Suprapubic skin (tissue), 4 donors: ENCODE results near the gene CYP4F2. TPM values are rescaled to one million over a fixed set of nuclear protein-coding genes. Genes with fewer than 3 reads are reported as not detected.

ENCODE experiments used
- DNase-seq, 2 donors: peaks; one replicate each; pipeline ENCODE4 v3.0.0-alpha.2; 2019; ENCODE audit warnings: low spot score in 2 of 2
- H3K27ac ChIP-seq: fragments of 200-600 bp; sonication (generic); one replicate; pipeline ENCODE4 v1.5.1; 2019
- H3K27me3 ChIP-seq: fragments of 200-600 bp; sonication (generic); one replicate; pipeline ENCODE4 v1.5.1; 2019
- H3K36me3 ChIP-seq: fragments of 200-600 bp; sonication (generic); one replicate; pipeline ENCODE4 v1.5.1; 2019
- H3K4me1 ChIP-seq: fragments of 200-600 bp; sonication (generic); one replicate; pipeline ENCODE4 v1.5.1; 2019
- H3K4me3 ChIP-seq: fragments of 200-600 bp; sonication (generic); one replicate; pipeline ENCODE4 v1.5.1; 2019; ENCODE audit warnings: mild to moderate bottlenecking
- H3K9me3 ChIP-seq: fragments of 200-600 bp; sonication (generic); one replicate; pipeline ENCODE4 v1.5.1; 2019
- EP300 ChIP-seq: sonication (generic); formaldehyde crosslinking; IDR thresholded peaks from one replicate; pipeline ENCODE4 v1.6.1; 2017; ENCODE audit warnings: antibody characterized with exemption
- POLR2A ChIP-seq, 2 donors: fragments of 450-650 bp; IDR thresholded peaks; one replicate each; pipeline ENCODE4 v1.6.1; 2017; ENCODE audit warnings: antibody characterized with exemption in 2 of 2, mild to moderate bottlenecking in 2 of 2, moderate library complexity in 2 of 2
- POLR2AphosphoS5 ChIP-seq, 3 donors: sonication (generic); formaldehyde crosslinking; IDR thresholded peaks; one replicate each; pipeline ENCODE4 v1.6.1; 2017; ENCODE audit warnings: antibody characterized with exemption in 3 of 3
- WGBS: methylation state at CpG from one replicate; pipeline ENCODE4 v1.1.5; 2018; 5-methylcytosine and 5-hydroxymethylcytosine counted together
- total RNA-seq, 4 donors: library from RNA; depleted of rRNA; stranded (reverse); fragments of >200 nt; gene quantifications; one replicate each; pipeline ENCODE4 v1.1.0, GENCODE V29; 2016
- TF ChIP-seq, protein P1 (sequence below), 2 donors: fragments of 200-600 bp in 1 of 2; fragments of 450-650 bp in 1 of 2; sonication (generic) in 1 of 2; IDR thresholded peaks; one replicate each; pipeline ENCODE4 v1.5.1; 2016 to 2019; ENCODE audit warnings: antibody characterized with exemption in 2 of 2, mild to moderate bottlenecking in 1 of 2, moderate library complexity in 1 of 2

Gene CYP4F2
- total RNA-seq, 4 donors from 2014 or later: 1.2 to 13.7 (median 3.3) TPM

DNA sequence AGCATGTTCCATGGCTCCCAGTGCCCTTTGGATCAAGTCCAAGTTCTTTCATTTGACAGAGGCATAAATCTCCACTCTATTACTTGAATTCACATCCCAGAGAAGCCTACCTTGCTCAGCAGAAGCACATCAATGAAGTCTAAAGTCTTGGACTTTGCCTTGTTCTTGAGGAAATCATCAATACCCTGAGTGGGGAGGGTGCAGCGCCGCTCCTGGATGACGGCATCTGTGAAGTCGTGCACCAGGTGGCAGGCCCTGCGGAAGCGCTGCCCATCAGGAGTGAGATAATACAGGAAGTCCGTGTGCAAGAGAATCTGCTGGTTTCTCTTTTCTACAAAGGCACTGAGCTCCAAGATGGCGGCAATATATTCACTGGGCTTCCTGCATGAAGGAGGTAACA, 25.8 kb upstream of the CYP4F2 start:
- no peak overlapping the region for H3K27ac ChIP-seq
- peaks cover 6% of the 10 kb centered on the region for H3K27me3 ChIP-seq
- no peak overlapping the region for H3K4me3 ChIP-seq
- no peaks in the 10 kb centered on the region for H3K36me3 ChIP-seq
- no peak for DNase-seq
- 76% methylated on average over 6 of the region's 8 CpGs for WGBS
- H3K9me3 ChIP-seq: no peaks in the 10 kb centered on the region
- TF ChIP-seq POLR2AphosphoS5 (IDR thresholded peaks at IDR 0.05) (no peak), EP300 (no peak), POLR2A (IDR thresholded peaks at IDR 0.05) (no peak)
- TF ChIP-seq, protein P1, sequence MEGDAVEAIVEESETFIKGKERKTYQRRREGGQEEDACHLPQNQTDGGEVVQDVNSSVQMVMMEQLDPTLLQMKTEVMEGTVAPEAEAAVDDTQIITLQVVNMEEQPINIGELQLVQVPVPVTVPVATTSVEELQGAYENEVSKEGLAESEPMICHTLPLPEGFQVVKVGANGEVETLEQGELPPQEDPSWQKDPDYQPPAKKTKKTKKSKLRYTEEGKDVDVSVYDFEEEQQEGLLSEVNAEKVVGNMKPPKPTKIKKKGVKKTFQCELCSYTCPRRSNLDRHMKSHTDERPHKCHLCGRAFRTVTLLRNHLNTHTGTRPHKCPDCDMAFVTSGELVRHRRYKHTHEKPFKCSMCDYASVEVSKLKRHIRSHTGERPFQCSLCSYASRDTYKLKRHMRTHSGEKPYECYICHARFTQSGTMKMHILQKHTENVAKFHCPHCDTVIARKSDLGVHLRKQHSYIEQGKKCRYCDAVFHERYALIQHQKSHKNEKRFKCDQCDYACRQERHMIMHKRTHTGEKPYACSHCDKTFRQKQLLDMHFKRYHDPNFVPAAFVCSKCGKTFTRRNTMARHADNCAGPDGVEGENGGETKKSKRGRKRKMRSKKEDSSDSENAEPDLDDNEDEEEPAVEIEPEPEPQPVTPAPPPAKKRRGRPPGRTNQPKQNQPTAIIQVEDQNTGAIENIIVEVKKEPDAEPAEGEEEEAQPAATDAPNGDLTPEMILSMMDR (IDR thresholded peaks at IDR 0.05): no peak
- no peaks in the 10 kb centered on the region for H3K4me1 ChIP-seq

DNA sequence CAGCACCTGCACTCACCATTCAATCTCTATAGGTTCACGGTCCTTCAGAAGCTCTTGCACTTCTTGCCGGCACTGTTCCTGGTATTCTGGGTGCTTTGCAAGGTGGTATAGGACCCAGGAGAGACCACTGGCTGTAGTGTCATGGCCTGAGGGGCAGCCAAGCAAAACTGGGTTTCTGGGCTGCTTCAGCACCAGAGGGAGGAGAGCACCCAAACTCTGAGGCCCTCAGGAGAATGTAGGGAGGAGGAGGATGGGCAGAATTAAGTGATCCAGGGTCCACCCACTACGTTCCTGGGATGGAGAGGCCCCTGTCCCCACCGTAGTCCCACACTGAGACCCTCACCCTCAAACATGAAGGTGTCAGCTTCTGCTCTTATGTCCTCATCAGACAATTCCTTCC, 24.1 kb upstream of the CYP4F2 start:
- TF ChIP-seq POLR2AphosphoS5 (IDR thresholded peaks at IDR 0.05): no peak
- Histone ChIP-seq H3K27ac (no peak overlapping the region), H3K4me3 (no peak overlapping the region), H3K4me1 (no peaks in the 10 kb centered on the region), H3K27me3 (peaks cover 2% of the 10 kb centered on the region), H3K36me3 (no peaks in the 10 kb centered on the region), H3K9me3 (no peaks in the 10 kb centered on the region)
- DNase-seq: no peak
- WGBS: 66% methylated on average over 4 of the region's 4 CpGs

GRCh38 chr19:15919243-15919642, 21.4 kb upstream of the CYP4F2 start:
- 66% methylated on average over 4 of the region's 4 CpGs for WGBS
- TF ChIP-seq POLR2A (IDR thresholded peaks at IDR 0.05) (no peak), EP300 (no peak), POLR2AphosphoS5 (IDR thresholded peaks at IDR 0.05) (no peak)
- TF ChIP-seq, protein P1 (IDR thresholded peaks at IDR 0.05): no peak
- Histone ChIP-seq H3K9me3 (peaks cover 3% of the 10 kb centered on the region), H3K4me1 (no peaks in the 10 kb centered on the region), H3K27me3 (peaks cover 8% of the 10 kb centered on the region), H3K36me3 (no peaks in the 10 kb centered on the region), H3K27ac (no peak overlapping the region), H3K4me3 (no peak overlapping the region)
- DNase-seq: no peak

- Histone ChIP-seq H3K4me3 (no peak overlapping the region), H3K9me3 (peaks cover 3% of the 10 kb centered on the region), H3K27me3 (peaks cover 39% of the 10 kb centered on the region), H3K27ac (no peak overlapping the region), H3K4me1 (peaks cover 7% of the 10 kb centered on the region), H3K36me3 (no peaks in the 10 kb centered on the region)
- DNase-seq: no peak
- WGBS: 98% methylated on average over 2 of the region's 2 CpGs
- TF ChIP-seq EP300: no peak
These were observed 17.2 kb upstream of the CYP4F2 start for GRCh38 chr19:15915109-15915508.

GRCh38 chr19:15913830-15914229, 16.0 kb upstream of the CYP4F2 start:
- TF ChIP-seq POLR2AphosphoS5 (IDR thresholded peaks at IDR 0.05) (no peak), POLR2A (IDR thresholded peaks at IDR 0.05) (no peak), EP300 (no peak)
- TF ChIP-seq, protein P1 (IDR thresholded peaks at IDR 0.05): no peak
- Histone ChIP-seq H3K4me1 (peaks cover 7% of the 10 kb centered on the region), H3K27me3 (peaks cover 45% of the 10 kb centered on the region), H3K9me3 (peaks cover 3% of the 10 kb centered on the region), H3K36me3 (no peaks in the 10 kb centered on the region), H3K4me3 (no peak overlapping the region), H3K27ac (no peak overlapping the region)
- DNase-seq: peak in 1 of 2 donors; percentile 39
- WGBS: 86% methylated on average over 1 of the region's 8 CpGs

GRCh38 chr19:15913384-15913783, 15.5 kb upstream of the CYP4F2 start:
- peak in 1 of 2 donors; percentile 20 for DNase-seq
- H3K27me3 ChIP-seq: peaks cover 45% of the 10 kb centered on the region
- TF ChIP-seq POLR2AphosphoS5 (IDR thresholded peaks at IDR 0.05) (no peak), POLR2A (IDR thresholded peaks at IDR 0.05) (no peak), EP300 (no peak)
- TF ChIP-seq, protein P1 (IDR thresholded peaks at IDR 0.05): no peak
- 71% methylated on average over 6 of the region's 6 CpGs for WGBS
- no peaks in the 10 kb centered on the region for H3K36me3 ChIP-seq
- peaks cover 7% of the 10 kb centered on the region for H3K4me1 ChIP-seq
- peaks cover 3% of the 10 kb centered on the region for H3K9me3 ChIP-seq
- no peak overlapping the region for H3K27ac ChIP-seq
- no peak overlapping the region for H3K4me3 ChIP-seq
